COR-L47 (cell line): ENCODE results near the gene NRIP2.
A peak's percentile ranks its signal among the peaks of the same experiment; 100 is the strongest.
"Not testable (repeated sequence)": the region's sequence is repeated elsewhere in the genome, so short reads cannot be mapped to it uniquely, and the experiment has no call there.

Experiments used
- DNase-seq: peaks from one replicate; lab custom pipeline; 2025; lab: John Stamatoyannopoulos, UW

Gene NRIP2, protein sequence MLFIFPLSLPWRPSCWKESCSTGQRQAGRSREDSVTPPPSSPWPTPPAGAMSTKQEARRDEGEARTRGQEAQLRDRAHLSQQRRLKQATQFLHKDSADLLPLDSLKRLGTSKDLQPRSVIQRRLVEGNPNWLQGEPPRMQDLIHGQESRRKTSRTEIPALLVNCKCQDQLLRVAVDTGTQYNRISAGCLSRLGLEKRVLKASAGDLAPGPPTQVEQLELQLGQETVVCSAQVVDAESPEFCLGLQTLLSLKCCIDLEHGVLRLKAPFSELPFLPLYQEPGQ

DNA sequence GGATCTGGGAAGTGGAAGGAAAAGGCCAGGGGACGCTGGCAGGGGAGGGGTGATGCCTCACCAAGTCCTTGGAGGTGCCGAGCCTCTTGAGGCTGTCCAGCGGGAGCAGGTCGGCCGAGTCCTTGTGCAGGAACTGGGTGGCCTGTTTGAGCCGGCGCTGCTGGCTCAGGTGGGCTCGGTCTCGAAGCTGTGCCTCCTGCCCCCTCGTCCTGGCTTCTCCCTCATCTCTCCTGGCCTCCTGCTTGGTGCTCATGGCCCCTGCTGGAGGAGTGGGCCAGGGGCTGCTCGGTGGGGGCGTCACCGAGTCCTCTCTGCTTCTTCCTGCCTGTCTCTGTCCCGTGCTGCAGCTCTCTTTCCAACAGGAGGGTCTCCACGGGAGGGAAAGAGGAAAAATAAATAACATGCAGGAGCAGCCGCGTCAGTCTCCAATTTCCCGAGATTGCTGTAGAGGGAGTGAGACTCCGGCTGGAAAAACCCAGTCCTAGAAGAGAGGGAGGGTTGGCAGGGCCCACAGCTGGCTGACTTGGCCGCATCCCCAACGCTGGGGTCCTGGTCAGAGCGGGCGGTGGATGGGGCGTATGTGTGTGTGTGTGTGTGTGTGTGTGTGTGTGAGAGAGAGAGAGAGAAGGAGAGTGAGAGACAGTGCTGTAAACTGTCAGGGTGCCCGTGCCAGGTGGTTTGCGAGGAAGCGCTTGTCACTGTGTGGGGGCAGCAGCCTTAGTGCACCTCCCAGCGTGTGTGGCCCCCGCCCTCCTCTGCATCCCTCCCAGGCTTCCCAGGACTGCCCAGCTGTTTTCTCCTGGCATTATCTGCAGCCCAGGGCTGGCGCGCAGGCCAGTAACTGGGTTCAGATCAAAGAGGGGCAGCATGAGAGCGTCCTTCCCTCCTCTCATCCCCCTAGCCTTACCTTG, at the start of gene NRIP2:
Gene NRIP2 (minus strand): TSS at position 455 of the 911 bp plus-strand sequence. CDS start 52 bp downstream, at position 403.
- peak; percentile 40 for DNase-seq

DNA sequence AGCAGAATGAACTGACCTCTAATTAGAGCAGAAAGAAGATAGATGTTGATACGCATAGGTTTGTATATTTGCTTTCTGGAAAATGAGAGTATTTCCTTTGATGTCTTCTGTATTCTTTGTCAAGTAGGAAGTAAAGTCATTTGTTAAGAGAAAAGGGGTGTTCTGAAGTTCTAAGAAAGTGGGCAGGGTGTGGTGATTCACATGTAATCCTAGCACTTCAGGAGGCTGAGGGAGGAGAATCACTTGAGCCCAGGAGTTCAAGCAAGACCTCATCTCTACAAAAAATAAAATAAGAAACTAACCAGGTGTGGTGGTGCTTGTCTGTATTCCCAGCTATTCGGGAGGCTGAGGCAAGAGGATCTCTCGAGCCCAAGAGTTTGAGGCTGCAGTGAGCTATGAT, 45.0 kb upstream of the NRIP2 start:
- DNase-seq: no peak

DNA sequence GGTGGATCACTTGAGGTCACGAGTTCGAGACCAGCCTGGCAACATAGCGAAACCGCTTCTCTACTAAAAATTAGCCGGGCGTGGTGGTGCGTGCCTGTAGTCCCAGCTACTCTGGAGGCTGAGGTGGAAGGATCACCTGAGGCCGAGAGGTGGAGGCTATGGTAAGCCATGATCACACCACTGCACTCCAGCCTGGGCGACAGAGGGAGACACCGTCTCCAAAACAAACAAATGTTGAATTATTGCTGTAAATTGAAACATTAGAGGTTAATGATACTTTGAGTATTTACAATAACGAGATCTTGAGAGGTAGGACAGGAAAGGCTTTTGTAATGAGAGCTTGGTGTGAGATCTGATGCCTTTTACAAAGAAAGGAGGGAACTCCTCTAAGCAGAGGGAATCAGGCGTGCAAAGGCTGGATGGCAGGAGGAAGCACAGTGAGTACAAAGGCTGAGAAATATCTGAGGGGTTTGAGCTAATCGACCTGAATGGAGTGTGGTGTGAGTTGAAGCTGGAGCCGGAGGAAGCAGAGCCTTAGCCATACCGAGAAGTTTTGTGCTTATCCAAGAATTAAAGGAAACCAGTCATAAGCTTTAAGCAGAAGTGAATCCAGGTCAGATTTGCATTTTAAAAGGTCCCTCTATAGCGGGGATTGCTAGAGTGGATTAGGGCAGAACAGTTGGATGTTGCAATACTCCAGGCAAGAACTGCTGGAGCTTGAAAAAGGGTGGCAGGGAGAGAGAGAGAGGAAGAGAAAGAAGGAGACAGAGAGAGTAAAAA, 43.3 kb upstream of the NRIP2 start:
- DNase-seq: no peak

DNA sequence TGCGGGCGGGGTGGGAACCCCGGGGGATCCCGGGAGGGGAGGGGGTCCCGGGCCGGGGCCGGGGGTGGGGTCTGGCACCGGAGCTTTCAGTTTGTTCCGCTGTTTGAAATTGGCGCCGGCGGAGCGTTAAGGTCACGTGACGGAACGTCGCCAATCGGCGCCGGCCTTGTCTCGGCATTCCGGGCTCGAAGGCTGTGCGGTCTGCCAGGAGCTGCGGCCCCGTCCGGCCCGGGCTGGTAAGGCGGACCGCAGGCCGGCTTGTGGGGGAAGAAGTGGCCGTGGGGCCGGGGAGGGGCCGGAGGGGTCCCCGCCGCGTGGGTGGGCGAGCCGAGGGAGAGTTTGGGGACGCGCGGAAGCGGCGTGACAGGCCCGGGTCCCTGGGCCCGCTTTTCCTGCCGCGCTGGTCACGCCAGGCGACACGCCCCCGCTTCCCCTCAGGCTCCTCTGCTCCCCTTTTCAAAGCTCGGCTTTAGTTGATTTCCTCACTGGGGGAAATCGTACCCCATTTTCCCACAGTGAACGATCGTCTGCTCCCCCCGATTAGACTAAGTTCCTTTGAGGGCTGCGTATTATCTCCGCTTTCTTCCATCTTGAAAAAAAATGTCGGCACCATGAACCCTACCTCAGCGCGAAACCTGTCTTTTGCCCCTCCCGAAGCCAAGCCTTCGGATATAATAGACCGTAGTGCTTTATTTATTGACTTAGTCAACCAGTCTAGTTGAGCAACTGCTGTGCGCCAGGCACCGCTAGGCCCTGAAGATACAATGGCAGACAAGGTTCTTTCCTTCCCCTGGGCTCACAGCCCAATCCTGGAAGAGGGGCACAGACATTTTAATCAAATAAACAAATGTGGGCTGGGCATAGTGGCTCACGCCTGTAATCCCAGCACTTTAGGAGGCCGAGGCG, 42.5 kb upstream of the NRIP2 start, which contains the start of the genes FOXM1 and RHNO1:
Gene FOXM1 (minus strand): TSS at position 128 of the 906 bp plus-strand sequence. CDS start 2,696 bp downstream, outside the sequence.
Gene RHNO1 (plus strand): TSS at position 177 of the 906 bp plus-strand sequence. CDS start 8,144 bp downstream, outside the sequence.
- peak; percentile 77 for DNase-seq

DNA sequence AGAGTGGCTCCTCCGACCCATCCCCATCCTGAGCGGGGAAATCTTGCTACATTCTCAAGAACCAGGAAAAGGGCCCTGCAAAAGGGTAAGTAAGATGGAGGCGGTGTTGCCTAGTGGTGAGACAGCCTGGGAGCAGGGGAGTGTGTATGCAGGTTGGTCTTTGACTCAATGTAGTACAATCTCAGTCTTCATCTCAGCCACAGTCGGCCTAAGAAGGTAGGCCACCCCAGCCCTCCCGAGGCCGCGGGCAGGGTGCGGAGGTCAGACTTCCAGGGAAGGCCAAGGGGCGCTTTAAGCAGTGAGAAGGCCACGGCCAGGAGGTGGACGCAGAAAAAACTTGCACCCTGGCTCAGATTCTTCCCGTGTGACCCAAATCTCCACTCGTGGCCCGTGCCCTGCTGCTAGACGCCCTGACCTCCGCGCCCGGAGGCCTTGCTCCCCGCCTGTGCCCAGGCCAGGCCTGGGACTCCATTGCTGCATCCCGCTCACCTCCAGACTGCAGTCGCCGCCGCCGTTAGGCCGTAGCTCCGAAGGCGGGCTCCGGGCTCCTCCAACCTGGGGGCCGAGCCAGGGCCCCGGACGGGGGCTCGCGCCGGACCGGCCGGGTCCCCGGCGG, 41.7 kb upstream of the NRIP2 start:
- no peak for DNase-seq

DNA sequence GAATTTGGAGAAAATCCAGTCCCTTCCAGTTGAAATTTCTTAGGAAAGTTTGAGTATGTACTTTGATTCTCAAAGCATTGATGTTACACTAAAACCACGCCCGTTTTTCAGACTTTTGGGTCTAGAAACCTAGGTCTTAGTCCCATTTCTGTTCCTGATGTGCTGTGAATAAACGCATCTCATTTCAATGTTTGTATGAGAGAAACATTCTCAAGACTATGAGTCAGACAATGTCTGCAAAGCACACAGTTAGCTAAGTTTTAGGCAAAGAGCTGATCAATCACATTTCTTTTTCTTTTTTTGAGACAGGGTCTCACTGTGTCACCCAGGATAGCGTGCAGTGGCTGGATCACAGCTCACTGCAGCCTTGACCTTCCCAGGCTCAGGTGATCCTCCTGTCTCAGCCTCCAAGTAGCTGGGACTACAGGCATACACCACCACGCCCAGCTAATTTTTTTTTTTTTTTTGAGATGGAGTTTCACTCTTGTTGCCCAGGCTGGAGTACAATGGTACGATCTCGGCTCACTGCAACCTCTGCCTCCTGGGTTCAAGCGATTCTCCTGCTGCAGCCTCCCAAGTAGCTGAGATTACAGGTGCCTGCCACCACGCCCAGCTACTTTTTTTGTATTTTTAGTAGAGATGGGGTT, 34.3 kb upstream of the NRIP2 start:
- not testable (repeated sequence) for DNase-seq

DNA sequence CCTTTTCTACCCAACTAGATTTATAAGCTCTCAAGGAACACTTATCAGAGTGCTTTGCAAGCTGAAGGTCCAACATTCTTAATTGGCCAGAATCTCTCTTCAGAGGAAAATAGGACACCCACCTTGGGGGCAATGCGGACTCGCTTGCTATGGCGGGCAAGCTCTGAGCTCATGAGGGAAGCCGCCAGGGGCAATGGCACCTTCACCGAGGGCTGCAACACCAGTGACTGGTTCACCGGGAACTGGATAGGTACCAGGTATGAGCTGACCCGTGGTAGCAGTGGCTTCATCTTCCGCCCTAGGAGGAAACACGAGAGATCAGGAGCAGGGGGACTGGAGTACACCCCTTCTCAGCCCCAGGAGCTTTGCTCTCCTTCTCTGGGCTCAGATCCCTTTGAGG, 29.4 kb upstream of the NRIP2 start:
- no peak for DNase-seq

DNA sequence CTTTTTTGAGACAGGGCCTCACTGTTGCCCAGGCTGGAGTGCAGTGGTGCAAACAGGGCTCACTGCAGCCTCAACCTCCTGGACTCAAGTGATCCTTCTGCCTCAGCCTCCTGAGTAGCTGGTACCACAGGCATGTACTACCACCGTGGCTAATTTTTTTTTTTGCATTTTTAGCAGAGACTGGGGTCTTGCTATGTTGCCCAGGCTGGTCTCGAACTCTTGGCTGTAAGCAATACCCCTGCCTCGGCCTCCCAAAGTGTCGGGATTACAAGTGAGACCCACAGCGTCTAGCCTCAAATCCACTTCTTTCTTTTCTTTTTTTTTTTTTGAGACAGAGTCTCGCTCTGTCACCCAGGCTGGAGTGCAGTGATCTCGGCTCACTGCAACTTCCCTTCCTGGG, 28.6 kb upstream of the NRIP2 start:
- not testable (repeated sequence) for DNase-seq

DNA sequence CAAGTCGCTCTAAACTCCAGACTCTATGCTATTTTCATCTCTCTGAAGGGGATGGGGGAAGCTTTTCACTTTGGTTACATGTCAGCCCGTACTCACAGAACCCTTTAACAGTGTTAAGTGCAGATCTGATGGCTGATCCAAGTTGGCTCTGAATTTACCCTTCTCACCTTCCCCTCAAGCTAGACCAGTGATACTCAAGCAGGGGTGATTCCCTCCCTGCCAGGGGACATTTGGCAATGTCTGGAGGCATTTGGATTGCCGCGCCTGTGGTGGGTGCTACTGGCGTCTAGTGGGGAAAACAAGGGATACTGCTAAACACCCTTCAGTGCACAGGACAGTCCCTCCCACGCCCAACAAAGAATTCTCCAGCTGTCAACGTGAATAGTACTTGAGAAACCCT, 28.0 kb upstream of the NRIP2 start:
- no peak for DNase-seq

DNA sequence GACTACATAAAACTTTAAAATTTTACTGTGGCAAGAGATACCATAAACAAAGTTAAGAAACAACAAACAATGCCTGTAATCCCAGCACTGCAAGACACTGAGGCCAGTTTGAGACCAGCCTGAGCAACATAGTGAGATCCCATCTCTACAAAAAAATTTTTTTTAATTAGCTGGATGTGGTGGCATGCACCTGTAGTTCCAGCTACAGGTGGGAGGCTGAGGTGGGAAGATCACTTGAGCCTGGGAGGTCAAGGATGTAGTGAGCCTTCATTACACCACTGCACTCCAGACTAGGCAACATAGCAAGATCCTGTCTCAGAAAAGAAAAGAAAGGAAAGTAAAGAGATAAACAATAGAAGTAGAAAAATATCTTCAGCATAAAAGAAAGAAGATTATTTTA, 25.3 kb upstream of the NRIP2 start:
- DNase-seq: no peak

DNA sequence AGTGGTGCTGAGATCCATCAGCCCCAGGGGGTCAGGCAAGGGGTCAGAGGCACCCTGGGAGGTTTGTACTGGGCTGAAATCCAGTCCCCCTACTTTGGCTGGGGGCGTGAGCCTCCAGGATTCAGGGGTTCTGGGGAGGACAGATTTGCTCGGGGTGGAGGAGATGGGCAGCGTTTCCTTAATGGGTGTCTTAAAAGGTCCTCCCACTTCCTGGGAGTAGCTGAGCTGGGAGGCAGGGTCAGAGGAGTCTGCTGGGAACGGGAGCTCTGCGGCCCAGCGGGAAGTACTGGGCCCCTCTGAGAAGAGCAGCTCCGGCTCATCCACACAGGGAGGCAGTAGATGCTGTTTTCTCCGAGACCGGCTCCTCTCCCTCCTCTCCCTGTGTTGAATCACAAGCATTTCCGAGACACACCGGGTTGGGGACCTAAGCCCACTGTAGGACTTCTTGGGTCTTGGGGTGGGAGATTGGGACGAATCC, 24.1 kb upstream of the NRIP2 start:
- no peak for DNase-seq

DNA sequence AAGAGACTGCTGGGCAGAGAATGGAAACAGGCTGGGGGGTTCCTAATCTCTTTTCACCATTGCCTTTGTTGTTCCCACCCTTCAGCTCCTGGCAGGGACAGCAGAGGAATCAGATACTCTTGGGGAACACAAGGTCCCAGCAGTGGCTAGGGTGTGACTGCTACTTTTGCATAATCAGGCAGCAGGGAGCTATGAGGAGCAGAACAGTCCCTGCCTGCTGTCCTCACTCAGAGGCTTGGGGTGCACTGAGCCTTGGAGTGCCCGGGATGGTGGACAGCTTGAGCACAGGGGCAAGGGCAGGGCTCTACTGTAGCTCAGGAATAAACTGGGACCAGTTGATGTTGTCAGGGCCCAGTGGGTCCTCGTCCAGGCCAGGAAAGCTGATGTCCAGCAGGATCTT, 23.5 kb upstream of the NRIP2 start:
- no peak for DNase-seq

DNA sequence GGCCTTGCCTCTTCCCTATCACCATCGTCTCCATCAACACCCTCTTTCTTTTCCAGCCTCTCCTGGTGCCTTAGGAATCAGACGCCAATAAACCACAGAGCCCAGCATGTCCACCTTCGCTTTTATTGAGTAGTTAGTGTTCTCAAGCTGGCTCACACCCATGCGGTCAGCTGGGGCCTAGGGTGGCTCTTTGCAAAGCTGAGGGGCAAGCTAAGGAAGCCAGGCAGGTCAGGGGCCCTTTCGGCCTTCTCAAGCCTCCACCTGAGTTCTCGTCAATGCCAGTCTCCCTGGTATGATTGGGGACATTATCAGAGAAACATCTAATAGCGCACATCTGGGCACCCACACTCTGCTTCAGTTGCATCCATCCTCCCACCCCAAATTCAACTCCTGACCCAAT, 22.7 kb upstream of the NRIP2 start:
- DNase-seq: no peak

DNA sequence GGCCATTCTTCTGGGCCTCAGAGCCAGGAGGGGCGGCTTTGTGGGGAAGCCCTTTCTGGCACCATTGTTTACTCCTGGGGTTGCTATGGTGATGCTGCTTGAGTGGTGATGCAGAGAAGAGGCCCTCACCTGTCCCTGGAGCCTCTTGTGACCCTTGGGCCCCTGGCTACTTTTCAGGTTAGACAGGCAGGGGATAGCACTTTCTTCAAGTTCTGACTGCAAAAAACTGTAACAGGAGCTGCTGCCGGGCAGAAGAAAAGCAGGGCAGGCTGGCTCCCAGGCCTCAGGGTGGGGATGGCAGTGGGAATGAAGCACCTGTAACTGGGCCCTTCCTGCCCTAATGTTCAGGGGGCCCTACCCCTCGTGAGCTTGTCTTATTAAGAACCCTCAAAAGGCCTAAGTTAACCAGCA, 22.2 kb upstream of the NRIP2 start, which contains the start of gene TEX52:
Gene TEX52 (minus strand): TSS at position 19 of the 411 bp plus-strand sequence. CDS start 13 bp downstream, at position 6.
- DNase-seq: no peak

DNA sequence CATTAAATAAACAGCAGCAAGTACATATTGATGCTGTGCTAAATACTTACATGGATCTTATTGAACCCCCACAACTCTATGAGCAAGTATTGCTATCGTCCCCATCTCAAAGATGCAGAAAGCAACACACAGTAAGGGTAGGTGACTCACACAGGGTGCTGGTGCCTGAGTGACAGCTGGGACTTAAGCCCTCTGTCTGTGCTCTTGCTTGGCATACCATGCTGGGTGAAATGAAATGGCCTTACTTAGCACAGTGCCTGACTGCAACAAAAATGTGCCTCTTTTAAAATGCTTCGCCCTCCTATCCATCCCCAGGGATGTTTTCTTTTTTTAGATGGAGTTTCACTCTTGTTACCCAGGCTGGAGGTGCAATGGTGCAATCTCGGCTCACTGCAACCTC, 21.2 kb upstream of the NRIP2 start:
- no peak for DNase-seq

DNA sequence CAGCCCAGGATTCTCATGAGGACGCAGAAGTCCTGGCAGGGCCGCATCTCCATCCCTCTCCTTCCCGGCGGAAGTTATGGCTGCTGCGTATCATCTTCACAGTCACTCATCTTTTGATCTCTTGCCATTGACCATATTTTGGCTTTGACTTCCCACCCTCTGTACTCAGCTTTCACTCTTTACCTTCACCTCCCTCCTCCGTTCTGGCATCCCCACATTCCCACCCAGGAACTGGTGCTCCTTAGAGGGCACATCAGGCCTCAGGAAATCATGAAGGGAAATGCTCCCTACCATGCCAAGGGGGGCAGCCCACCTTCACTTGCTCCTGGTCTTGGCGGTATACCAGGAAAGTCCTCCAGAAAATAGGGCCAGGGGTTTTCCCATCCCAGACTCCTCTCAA, 20.7 kb upstream of the NRIP2 start:
- DNase-seq: no peak

DNA sequence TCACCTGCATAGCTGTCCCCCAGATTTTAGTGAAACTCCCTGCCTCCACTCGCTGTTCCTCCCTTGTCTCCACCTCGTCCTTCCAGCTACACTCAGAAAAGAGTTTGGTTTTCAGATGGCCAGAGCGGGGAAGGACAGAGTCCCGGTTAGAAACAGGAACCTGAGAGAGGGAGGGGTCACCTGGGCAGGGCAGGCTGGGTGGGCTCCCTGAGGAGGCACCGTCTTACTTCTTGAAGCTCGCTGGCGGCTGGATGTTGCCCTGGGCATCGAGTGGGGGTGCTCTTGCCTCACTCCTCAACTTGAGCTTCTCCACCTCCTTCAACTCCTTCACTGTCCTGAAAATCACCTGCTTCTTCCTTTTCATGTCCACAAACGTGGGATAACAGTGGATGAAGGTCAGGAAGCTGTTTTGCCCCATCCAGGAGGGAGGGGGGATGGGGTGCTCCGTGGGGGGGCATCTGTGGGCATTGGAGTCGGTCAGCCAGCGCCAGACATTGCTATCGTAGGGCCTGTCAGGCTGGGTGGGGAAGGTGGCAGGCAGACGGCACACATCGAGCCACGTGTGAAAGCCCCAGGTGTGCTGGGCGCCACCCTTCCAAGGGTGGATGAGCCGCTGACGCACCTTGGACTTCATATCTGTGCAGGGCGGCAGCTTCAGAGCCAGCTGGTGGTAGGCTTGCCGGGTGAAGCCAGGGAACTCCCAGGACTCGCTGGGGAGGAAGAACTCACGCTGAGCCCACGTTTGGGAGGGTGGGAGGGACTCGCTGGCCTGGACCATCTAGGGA, 20.0 kb upstream of the NRIP2 start:
- DNase-seq: no peak

DNA sequence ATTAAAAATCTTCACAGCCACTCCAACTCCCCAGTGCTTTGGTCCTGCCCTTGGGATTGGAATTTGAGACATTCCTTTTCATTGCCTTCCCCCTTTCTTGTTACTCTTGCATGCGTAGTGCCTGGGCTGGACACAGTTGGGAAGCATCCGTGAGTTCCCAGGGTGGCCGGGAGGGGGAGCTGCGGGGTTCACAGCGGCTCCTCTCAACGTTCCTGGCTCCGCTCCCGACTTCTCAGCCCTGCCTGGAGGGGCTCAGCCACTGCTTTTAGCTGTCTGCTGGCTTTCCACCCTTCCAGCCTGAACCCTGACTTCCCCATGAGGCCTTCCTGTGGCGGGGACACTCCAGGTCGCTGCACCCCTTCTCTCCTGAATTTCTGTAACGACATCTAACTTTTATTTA, 18.8 kb upstream of the NRIP2 start:
- peak; percentile 44 for DNase-seq

DNA sequence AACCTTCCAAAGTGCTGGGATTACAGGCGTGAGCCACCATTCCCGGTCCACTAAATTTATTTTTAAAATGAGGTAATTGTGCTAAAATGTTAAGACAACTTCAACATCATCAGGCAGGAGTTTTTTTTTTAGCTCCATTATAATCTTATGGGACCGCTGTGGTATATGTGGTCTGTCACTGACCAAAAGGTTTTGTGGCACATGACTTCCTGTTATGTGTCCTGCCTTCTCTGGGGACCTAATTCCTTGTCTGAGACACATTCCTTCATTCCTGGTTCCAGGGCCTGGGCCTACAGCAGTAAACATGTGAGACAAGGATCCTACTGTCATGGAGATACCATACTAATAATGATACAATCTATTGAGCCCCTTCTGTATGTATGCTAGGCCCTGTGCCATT, 17.1 kb upstream of the NRIP2 start:
- no peak for DNase-seq
